Measurements from ENCODE around the gene RNASEH2C.
A peak's percentile ranks its signal among the peaks of the same experiment; 100 is the strongest.
"Not testable (repeated sequence)": the region's sequence is repeated elsewhere in the genome, so short reads cannot be mapped to it uniquely, and the experiment has no call there.

RNASEH2C gene

GRCh38 chr11:65706303-65706763 lies 14.3 kb downstream of the RNASEH2C start:
- H3K9me3 ChIP-seq (replicated peaks; ENCODE audit: insufficient read depth, low read length); H3K4me1 ChIP-seq (ENCODE audit: low read length); H3K36me3 ChIP-seq (replicated peaks; ENCODE audit: insufficient read depth, low read length); H3K9me2 ChIP-seq (replicated peaks; ENCODE audit: insufficient read depth, low read length); H3K27ac ChIP-seq (ENCODE audit: low read length); H3F3A ChIP-seq (ENCODE audit: insufficient read depth, low read length); H4K20me1 ChIP-seq (ENCODE audit: insufficient read depth, low read length); H3K79me2 ChIP-seq (ENCODE audit: low read length); H3K27me3 ChIP-seq (replicated peaks; ENCODE audit: insufficient read depth, low read length); H3K9ac ChIP-seq (ENCODE audit: low read length): not testable (repeated sequence)
- DNase-seq, result peak; percentile 65
- H3K4me3 ChIP-seq (ENCODE audit: low read length), result peak overlapping the region; percentile 43
- H2AFZ ChIP-seq (ENCODE audit: low read length), result peak overlapping the region; percentile 82
- TF ChIP-seq, protein P1, sequence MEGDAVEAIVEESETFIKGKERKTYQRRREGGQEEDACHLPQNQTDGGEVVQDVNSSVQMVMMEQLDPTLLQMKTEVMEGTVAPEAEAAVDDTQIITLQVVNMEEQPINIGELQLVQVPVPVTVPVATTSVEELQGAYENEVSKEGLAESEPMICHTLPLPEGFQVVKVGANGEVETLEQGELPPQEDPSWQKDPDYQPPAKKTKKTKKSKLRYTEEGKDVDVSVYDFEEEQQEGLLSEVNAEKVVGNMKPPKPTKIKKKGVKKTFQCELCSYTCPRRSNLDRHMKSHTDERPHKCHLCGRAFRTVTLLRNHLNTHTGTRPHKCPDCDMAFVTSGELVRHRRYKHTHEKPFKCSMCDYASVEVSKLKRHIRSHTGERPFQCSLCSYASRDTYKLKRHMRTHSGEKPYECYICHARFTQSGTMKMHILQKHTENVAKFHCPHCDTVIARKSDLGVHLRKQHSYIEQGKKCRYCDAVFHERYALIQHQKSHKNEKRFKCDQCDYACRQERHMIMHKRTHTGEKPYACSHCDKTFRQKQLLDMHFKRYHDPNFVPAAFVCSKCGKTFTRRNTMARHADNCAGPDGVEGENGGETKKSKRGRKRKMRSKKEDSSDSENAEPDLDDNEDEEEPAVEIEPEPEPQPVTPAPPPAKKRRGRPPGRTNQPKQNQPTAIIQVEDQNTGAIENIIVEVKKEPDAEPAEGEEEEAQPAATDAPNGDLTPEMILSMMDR (IDR thresholded peaks at IDR 0.05; ENCODE audit: low read length), result peak; percentile 38
- peak overlapping the region; percentile 78 for H3K4me2 ChIP-seq (ENCODE audit: low read depth, low read length)

GRCh38 chr11:65703846-65704245 lies 16.8 kb downstream of the RNASEH2C start:
- no peaks in the 10 kb centered on the region for H3F3A ChIP-seq (ENCODE audit: insufficient read depth, low read length)

GRCh38 chr11:65701686-65702085 lies 18.9 kb downstream of the RNASEH2C start:
- Histone ChIP-seq H3F3A (ENCODE audit: insufficient read depth, low read length) (no peaks in the 10 kb centered on the region), H3K27ac (ENCODE audit: low read length) (no peak overlapping the region), H3K36me3 (replicated peaks; ENCODE audit: insufficient read depth, low read length) (no peaks in the 10 kb centered on the region), H3K4me1 (ENCODE audit: low read length) (no peaks in the 10 kb centered on the region), H3K9ac (ENCODE audit: low read length) (no peak overlapping the region), H3K4me3 (ENCODE audit: low read length) (no peak overlapping the region), H4K20me1 (ENCODE audit: insufficient read depth, low read length) (no peaks in the 10 kb centered on the region), H3K9me3 (replicated peaks; ENCODE audit: insufficient read depth, low read length) (no peaks in the 10 kb centered on the region), H3K4me2 (ENCODE audit: low read depth, low read length) (no peak overlapping the region), H2AFZ (ENCODE audit: low read length) (no peak overlapping the region), H3K27me3 (replicated peaks; ENCODE audit: insufficient read depth, low read length) (peaks cover 15% of the 10 kb centered on the region), H3K9me2 (replicated peaks; ENCODE audit: insufficient read depth, low read length) (no peaks in the 10 kb centered on the region), H3K79me2 (ENCODE audit: low read length) (no peaks in the 10 kb centered on the region)
- no peak for TF ChIP-seq EZH2phosphoT487 (IDR thresholded peaks at IDR 0.05; ENCODE audit: low read length)
- TF ChIP-seq, protein P1 (IDR thresholded peaks at IDR 0.05; ENCODE audit: low read length), result no peak
- DNase-seq, result no peak

More at GRCh38 chr11:65703846-65704245, 16.8 kb downstream of the RNASEH2C start:
- Histone ChIP-seq H4K20me1 (ENCODE audit: insufficient read depth, low read length) (no peaks in the 10 kb centered on the region), H3K79me2 (ENCODE audit: low read length) (no peaks in the 10 kb centered on the region), H3K9me3 (replicated peaks; ENCODE audit: insufficient read depth, low read length) (no peaks in the 10 kb centered on the region), H3K9me2 (replicated peaks; ENCODE audit: insufficient read depth, low read length) (no peaks in the 10 kb centered on the region), H3K4me3 (ENCODE audit: low read length) (no peak overlapping the region), H3K36me3 (replicated peaks; ENCODE audit: insufficient read depth, low read length) (no peaks in the 10 kb centered on the region), H3K27me3 (replicated peaks; ENCODE audit: insufficient read depth, low read length) (peaks cover 15% of the 10 kb centered on the region), H2AFZ (ENCODE audit: low read length) (no peak overlapping the region), H3K9ac (ENCODE audit: low read length) (no peak overlapping the region), H3K4me2 (ENCODE audit: low read depth, low read length) (no peak overlapping the region), H3K27ac (ENCODE audit: low read length) (no peak overlapping the region), H3K4me1 (ENCODE audit: low read length) (no peaks in the 10 kb centered on the region)
- DNase-seq, result no peak
- no peak for TF ChIP-seq EZH2 (optimal IDR thresholded peaks at IDR 0.05; ENCODE audit: low read depth, low read length)
- TF ChIP-seq, protein P1 (IDR thresholded peaks at IDR 0.05; ENCODE audit: low read length), result no peak
- no peak for TF ChIP-seq EZH2phosphoT487 (IDR thresholded peaks at IDR 0.05; ENCODE audit: low read length)

Measured in MM.1S (cell line).